ENCODE measurements around the gene MPRIP.
"Not testable (repeated sequence)": the region's sequence is repeated elsewhere in the genome, so short reads cannot be mapped to it uniquely, and the experiment has no call there.

MPRIP gene

DNA sequence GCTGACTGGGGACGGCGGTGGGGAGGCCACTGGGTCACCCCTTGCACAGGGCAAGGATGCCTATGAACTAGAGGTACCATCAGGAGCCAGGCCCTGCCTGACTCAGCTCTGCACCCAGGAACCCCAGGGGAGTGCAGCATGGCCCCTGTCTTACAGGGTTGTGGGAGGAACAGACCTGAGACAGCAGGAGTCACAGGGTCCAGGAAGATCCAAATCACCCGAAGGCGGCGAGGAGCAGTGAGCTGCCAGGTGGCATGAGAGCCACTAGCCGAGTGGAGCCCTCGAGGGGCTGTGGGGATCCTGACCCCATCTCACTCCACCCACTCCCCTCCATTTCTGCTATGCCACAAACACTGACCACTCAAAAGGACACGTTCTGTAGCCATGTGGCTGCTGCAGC is 133.1 kb downstream of the MPRIP start:
- DNase-seq: no peak

DNA sequence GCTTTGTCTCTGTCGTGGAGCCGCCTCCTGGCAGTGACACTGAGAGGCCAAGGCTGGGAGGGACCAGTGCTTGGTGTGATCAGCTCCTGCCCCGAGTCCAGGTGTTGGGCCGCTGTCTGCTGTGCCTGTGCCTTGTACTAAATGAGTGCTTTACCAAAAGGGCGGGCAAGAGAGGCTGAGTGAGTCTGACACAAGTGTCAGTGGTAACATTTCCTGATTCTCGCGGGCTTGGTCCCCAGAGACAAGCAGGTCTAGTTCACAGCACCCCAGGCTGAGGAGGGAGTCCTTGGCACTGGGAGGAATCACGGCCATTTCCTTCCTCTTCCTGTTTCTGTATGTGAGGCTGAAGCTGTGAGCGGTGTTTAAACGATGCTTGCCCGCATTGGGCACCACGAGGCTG is 133.7 kb downstream of the MPRIP start:
- DNase-seq: no peak

GRCh38 chr17:17176341-17176740 is 134.1 kb downstream of the MPRIP start:
- no peak for DNase-seq

GRCh38 chr17:17177176-17177575 is 134.9 kb downstream of the MPRIP start:
- no peak for DNase-seq

DNA sequence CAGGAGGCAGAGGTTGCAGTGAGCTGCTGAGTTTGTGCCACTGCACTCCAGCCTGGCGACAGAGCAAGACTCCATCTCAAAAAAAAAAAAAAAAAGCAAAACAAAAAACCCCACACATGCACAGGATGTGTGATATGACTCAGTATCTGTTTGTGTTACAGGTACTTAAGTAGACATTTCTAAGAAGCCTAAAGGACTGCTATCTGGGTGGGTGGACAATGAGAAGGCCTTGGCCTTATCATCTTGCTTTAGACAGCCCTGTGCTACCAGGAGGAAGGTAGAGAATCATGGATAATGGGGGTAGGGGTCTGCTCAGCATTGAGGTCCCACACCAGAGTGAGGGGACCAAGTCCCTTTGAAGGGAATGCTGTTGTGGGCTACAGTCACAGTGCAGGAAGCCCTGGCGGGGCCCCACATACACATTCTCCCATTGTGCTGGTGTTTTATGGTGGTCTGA is 137.1 kb downstream of the MPRIP start:
- no peak for DNase-seq

DNA sequence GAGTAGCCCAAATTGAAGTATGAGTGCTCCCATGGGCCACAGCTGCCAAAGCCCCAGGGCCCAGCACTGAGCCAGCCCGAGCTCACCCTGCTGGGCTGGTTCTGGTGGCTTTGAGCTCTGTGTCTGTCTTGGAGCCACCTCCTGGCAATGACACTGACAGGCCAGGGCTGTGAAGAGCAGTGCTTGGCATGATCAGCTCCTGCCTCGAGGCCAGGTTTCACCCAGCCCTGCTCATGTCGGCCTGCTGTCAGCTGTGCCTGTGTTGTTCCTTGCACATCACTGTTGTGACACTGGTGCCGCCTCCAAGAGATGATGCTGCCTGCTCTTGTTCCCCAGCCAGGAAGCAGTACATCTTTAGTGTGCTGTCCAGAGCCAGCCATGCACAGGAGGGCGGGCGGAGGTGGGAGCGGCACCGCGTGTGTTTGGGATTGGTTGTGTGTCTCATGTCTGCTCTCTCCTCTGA is 137.9 kb downstream of the MPRIP start:
- DNase-seq: no peak

DNA sequence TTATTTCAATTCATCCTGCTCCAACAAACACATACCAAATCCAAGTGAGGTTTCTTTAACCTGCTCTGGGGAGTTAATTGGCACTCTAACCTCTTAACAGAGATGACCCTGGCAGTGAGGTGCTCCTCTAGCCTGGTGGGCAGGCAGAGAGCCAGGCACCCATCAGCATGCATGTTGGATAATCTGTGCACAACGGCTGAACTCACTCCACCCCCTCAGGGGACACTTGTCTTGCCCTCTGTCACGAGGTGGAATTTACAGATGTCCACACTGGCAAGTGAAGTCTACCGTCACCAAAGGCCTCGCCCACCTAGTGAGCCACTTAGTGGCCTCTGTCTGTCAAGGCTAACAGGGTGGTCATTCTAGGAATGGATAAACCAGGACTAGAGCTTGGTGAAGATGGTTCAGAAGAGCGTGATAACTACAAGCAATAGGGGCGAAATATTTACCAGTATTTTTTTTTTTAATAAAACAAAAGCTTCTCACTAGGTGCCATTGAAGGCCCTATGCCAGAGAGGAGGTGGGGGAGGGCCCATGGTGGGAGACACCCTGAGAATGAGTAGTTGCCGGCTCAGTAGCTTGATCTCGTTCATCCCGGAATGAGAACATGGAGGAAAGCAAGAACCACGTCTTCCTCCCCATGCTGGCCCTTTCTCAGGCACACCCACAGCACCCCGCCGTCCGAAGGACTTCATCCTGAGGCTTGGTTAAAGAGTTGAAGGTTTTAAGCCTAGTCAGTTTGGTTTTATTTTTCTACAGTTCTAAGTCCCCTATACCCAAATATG is 138.7 kb downstream of the MPRIP start:
- DNase-seq: no peak

DNA sequence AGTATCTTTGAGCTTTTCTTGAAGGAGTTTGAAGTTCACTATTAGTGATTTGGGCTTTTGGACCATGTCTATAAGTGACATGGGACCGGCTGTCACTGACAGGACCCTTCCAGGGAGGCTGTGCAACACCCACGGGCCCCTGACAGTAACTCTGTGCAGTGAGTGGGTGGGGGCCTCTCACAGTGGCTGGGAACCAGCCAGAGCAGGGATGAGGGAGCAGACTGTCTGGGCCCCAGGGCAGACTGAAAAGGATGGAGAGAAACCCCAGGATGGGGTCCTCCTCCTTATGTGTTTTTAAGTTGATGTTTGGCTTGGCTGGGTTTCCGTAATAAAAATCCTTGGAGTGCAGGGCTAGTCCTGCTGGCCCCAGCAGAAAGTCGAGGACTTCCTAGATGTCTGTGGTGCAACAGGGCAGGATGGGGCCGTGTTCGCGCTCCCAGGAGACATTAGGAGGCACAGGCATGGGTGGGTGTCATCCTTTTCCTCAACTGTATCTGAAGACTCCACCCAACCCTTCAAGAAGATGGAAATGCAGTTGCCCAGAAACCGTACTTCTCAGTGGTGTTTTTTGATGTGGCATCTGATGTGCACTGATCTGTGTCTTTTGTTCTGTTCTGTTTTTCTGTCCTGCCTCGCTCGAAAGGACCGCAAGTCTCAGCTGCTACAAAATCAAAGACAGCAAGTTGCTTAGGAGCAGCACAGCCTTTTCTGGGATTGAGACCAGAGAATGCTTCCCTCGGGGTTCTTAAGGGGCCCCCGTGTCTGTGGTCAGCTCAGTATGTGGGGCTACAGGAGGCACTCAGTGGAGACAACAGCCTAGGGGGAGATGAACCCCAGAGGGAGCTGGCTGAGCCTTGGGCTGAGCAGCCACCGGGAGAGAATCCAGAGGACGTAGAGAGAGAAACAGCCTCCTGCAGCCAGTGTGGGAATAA is 139.7 kb downstream of the MPRIP start:
- no peak for DNase-seq

DNA sequence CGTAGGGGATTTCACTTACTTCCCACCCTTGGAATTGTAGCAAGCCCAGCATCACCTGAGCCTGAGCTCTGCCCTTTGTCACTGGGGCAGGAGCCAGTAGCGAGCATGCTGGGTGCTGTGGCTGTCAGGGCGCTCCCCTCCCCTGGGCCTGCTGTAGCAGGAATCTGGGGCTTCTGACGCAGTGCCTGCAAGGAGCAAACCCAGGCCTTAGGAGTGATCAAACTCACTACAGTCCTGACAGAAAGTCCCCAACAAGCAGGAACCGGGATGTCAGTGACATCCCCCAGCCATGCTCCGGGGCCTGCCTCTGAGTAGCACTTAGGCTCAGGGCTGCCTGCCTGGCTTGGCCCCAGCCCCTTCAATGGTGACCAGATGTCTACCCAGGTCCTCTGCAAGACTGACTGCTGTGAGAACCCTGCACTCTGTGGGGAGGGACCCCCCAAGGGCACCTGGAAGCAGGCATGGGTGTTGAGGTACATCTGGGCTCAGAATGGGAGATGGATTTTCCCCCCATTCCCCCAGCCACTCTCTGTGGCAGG is 140.4 kb downstream of the MPRIP start:
- no peak for DNase-seq

- no peak for DNase-seq
Measured at GRCh38 chr17:17183744-17184143, 141.5 kb downstream of the MPRIP start.

GRCh38 chr17:17184985-17185757 is 142.9 kb downstream of the MPRIP start:
- not testable (repeated sequence) for DNase-seq

GRCh38 chr17:17186051-17186450 is 143.8 kb downstream of the MPRIP start:
- DNase-seq: no peak

GRCh38 chr17:17186551-17187505 is 144.6 kb downstream of the MPRIP start:
- no peak for DNase-seq

GRCh38 chr17:17188586-17188985 is 146.3 kb downstream of the MPRIP start:
- no peak for DNase-seq

DNA sequence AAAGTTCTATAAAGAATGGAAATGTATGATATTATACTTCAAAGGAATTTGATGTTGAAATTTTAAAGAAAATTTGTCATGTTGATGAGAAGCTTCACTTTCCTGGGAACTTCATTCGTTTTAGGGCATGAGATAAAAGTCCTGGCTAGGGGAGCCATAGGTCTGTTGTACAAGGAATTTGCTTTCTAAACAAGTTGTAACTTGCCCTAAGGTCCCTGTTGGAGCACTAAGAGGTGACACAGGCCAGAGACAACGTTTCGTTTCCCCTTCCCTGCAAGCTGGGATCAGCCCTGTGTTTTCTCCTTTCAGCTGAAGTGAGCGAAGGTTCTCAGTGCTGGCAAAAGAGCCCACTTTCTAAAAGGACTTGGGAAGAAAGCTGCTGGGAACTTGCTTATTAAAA is 147.3 kb downstream of the MPRIP start:
- DNase-seq: no peak

- DNase-seq: no peak
Measured at GRCh38 chr17:17190188-17190587, 147.9 kb downstream of the MPRIP start.

DNA sequence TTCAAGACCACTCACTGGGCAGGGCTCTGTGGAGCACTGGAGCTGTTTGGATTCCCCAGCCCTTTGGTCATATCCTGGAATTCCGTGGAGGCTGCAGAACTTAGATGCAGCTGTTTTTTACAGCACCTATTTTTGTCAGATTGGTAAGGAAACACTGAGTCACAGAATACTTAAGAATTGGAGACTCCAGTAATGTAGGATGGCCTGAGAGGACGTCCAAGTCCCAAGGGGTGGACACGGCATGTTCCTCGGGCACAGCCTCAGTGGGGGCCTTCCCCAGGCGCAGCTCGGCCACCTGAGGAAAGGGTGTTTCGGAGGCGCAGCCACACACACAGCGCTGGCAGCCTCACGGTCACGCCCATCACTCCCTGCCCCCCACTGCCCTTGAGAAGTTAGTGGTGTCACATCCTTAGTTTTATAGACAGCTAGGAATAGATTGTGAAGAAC is 149.1 kb downstream of the MPRIP start:
- DNase-seq: no peak

GRCh38 chr17:17191961-17192381 is 149.7 kb downstream of the MPRIP start:
- DNase-seq: no peak

DNA sequence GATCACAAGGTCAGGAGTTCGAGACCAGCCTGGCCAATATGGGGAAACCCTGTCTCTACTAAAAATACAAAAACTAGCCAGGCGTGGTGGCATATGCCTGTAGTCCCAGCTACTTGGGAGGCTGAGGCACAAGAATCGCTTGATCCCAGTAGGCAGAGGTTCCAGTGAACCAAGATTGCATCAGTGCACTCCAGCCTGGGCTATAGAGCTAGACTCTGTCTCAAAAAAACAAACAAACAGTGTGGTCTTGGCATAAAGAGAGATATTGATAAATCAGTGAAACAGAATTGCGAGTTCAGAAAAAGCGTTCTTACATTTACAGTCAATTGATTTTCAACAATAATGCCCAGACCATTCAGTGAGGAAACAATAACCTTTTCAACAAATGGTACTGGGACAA is 153.2 kb downstream of the MPRIP start:
- not testable (repeated sequence) for DNase-seq

DNA sequence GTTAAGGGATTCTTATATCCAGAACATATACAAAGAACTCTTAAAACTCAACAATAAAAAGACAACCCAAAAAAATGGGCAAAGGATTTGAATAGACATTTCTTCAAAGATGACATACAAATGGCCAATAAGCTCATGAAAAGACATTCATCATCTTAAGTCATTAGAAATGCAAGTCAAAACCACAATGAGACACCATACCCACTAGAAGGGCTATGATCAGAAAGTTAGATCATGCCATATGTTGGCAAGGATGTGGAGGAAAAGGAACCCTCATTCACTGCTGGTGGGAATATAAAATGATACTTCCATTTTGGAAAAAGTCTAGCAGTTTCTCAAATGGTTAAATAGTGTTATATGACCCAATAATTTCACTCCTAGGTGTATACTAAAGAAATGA is 154.5 kb downstream of the MPRIP start:
- no peak for DNase-seq

DNA sequence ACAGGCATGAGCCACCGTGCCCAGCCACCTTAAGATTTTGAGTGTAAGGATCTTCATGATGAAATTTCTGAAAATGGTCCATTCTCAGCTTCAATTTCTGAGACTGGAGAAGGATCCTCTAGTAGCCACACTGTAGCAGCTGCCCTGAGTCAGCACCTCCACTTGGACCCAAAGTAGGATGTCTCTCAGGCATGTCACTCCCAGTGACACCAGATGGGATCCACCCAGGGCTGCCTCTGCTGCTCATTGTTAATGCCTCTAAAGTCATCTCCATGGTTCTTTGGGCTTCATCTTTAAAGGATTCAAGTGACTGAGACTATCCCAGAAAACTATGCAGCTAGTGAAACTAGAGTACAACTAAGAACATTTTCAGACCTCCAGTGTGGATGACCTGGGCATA is 156.0 kb downstream of the MPRIP start:
- no peak for DNase-seq

All from hematopoietic multipotent progenitor cell treated with erythropoietin and hydrocortisone succinate and interleukin-3 and kit ligand, for 6 days (in vitro differentiated cells).